ENCODE measurements around the gene KIF16B. TPM values are rescaled to one million over a fixed set of nuclear protein-coding genes. Genes with fewer than 3 reads are reported as not detected.

Gene KIF16B
- total RNA-seq, 6 donors from 2014 or later: 18.4 to 114 (median 26.3) TPM

- no peak for TF ChIP-seq POLR2A (IDR thresholded peaks at IDR 0.05)
- TF ChIP-seq POLR2AphosphoS5 (IDR thresholded peaks at IDR 0.05): no peak
- TF ChIP-seq CTCF (IDR thresholded peaks at IDR 0.05): no peak
- TF ChIP-seq EP300 (IDR thresholded peaks at IDR 0.05): no peak
- H3K27ac ChIP-seq: no peak overlapping the region
- H3K27me3 ChIP-seq: no peaks in the 10 kb centered on the region
- no peaks in the 10 kb centered on the region for H3K36me3 ChIP-seq
- no peak for DNase-seq
- no peak for ATAC-seq (ENCODE audit: low FRiP score in 2 of 2)
- WGBS, 2 donors: 65% methylated on average over 2 of the region's 2 CpGs
- no peaks in the 10 kb centered on the region for H3K9me3 ChIP-seq
- no peaks in the 10 kb centered on the region for H3K4me1 ChIP-seq
- H3K4me3 ChIP-seq: no peak overlapping the region
These were observed 39.5 kb upstream of the KIF16B start for GRCh38 chr20:16612706-16613105.

- no peak for TF ChIP-seq POLR2AphosphoS5 (IDR thresholded peaks at IDR 0.05)
- no peak for TF ChIP-seq CTCF (IDR thresholded peaks at IDR 0.05)
- Histone ChIP-seq H3K4me1 (no peaks in the 10 kb centered on the region), H3K27ac (no peak overlapping the region), H3K36me3 (no peaks in the 10 kb centered on the region), H3K4me3 (no peak overlapping the region), H3K27me3 (no peaks in the 10 kb centered on the region), H3K9me3 (no peaks in the 10 kb centered on the region)
- DNase-seq: no peak
- no peak for ATAC-seq (ENCODE audit: low FRiP score in 2 of 2)
- 89 to 92% methylated on average over 6 of the region's 6 CpGs for WGBS, 2 donors
These were observed 38.6 kb upstream of the KIF16B start for GRCh38 chr20:16611817-16612216.

GRCh38 chr20:16609066-16609465 is 35.8 kb upstream of the KIF16B start:
- DNase-seq (no peak), ATAC-seq (ENCODE audit: low FRiP score in 2 of 2) (peak in 1 of 2 donors; percentile 24)
- Histone ChIP-seq H3K27ac (no peak overlapping the region), H3K4me3 (no peak overlapping the region), H3K36me3 (no peaks in the 10 kb centered on the region), H3K9me3 (no peaks in the 10 kb centered on the region), H3K27me3 (no peaks in the 10 kb centered on the region), H3K4me1 (no peaks in the 10 kb centered on the region)
- TF ChIP-seq EP300 (IDR thresholded peaks at IDR 0.05) (no peak), CTCF (IDR thresholded peaks at IDR 0.05) (no peak), POLR2A (IDR thresholded peaks at IDR 0.05) (no peak), POLR2AphosphoS5 (IDR thresholded peaks at IDR 0.05) (no peak)
- WGBS, 2 donors: 69 to 81% methylated on average over 9 of the region's 9 CpGs

GRCh38 chr20:16608277-16608650 is 35.0 kb upstream of the KIF16B start:
- ATAC-seq (ENCODE audit: low FRiP score in 2 of 2) (peak in 1 of 2 donors; percentile 9), DNase-seq (no peak)
- Histone ChIP-seq H3K9me3 (no peaks in the 10 kb centered on the region), H3K4me1 (no peaks in the 10 kb centered on the region), H3K27ac (no peak overlapping the region), H3K36me3 (no peaks in the 10 kb centered on the region), H3K4me3 (no peak overlapping the region), H3K27me3 (no peaks in the 10 kb centered on the region)
- TF ChIP-seq CTCF (IDR thresholded peaks at IDR 0.05) (no peak), POLR2A (IDR thresholded peaks at IDR 0.05) (no peak), EP300 (IDR thresholded peaks at IDR 0.05) (no peak), POLR2AphosphoS5 (IDR thresholded peaks at IDR 0.05) (no peak)
- 58 to 62% methylated on average over 2 of the region's 2 CpGs for WGBS, 2 donors

GRCh38 chr20:16607364-16608276 is 34.4 kb upstream of the KIF16B start:
- Histone ChIP-seq H3K4me3 (no peak overlapping the region), H3K27me3 (no peaks in the 10 kb centered on the region), H3K4me1 (no peaks in the 10 kb centered on the region), H3K36me3 (no peaks in the 10 kb centered on the region), H3K9me3 (no peaks in the 10 kb centered on the region), H3K27ac (no peak overlapping the region)
- TF ChIP-seq EP300 (IDR thresholded peaks at IDR 0.05): no peak
- no peak for TF ChIP-seq POLR2AphosphoS5 (IDR thresholded peaks at IDR 0.05)
- TF ChIP-seq CTCF (IDR thresholded peaks at IDR 0.05): no peak
- no peak for TF ChIP-seq POLR2A (IDR thresholded peaks at IDR 0.05)
- DNase-seq: no peak
- 58 to 66% methylated on average over 12 of the region's 12 CpGs for WGBS, 2 donors
- peak in 1 of 2 donors; percentile 14 for ATAC-seq (ENCODE audit: low FRiP score in 2 of 2)
